Right ventricle myocardium superior (tissue), 1 donor: ENCODE results near the gene IQSEC1. TPM values are rescaled to one million over a fixed set of nuclear protein-coding genes. Genes with fewer than 3 reads are reported as not detected.

Experiments used
- total RNA-seq: library from RNA; stranded (reverse); fragmentation: NEBNext Ultra II Directional; extraction: Animal tissue kit (Norgen Biotek cat#: 25700); gene quantifications from one replicate; pipeline ENCODE4 v1.2.1, GENCODE V29; 2021
- donor health status: DM: no; HTN: yes; CAD: no; lungs with severe emphysema.

Gene IQSEC1
- total RNA-seq, 1 donor from 2014 or later = 78.6 TPM

Other genes starting within 250 kb of the IQSEC1 start
- 868 TPM for gene RPL32, start 231.9 kb downstream of the IQSEC1 start, total RNA-seq